ENCODE data around the gene IL16.

GRCh38 chr15:81296186-81296585 lies 99.5 kb downstream of the IL16 start:
- no peak for TF ChIP-seq EZH2 (IDR thresholded peaks at IDR 0.05; ENCODE audit: borderline replicate concordance, low read length)
- TF ChIP-seq, protein P1, sequence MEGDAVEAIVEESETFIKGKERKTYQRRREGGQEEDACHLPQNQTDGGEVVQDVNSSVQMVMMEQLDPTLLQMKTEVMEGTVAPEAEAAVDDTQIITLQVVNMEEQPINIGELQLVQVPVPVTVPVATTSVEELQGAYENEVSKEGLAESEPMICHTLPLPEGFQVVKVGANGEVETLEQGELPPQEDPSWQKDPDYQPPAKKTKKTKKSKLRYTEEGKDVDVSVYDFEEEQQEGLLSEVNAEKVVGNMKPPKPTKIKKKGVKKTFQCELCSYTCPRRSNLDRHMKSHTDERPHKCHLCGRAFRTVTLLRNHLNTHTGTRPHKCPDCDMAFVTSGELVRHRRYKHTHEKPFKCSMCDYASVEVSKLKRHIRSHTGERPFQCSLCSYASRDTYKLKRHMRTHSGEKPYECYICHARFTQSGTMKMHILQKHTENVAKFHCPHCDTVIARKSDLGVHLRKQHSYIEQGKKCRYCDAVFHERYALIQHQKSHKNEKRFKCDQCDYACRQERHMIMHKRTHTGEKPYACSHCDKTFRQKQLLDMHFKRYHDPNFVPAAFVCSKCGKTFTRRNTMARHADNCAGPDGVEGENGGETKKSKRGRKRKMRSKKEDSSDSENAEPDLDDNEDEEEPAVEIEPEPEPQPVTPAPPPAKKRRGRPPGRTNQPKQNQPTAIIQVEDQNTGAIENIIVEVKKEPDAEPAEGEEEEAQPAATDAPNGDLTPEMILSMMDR (conservative IDR thresholded peaks at IDR 0.05 in 1 of 2, IDR thresholded peaks at IDR 0.05 in 1 of 2; ENCODE audit: extremely low read depth in 1 of 2, insufficient read depth in 1 of 2, low read depth in 1 of 2, low read length in 2 of 2) = no peak

Data from mammary epithelial cell (primary cell).